Cardiac muscle cell (in vitro differentiated cells and primary cell): Measurements from ENCODE around the gene EIF2S2. TPM values are rescaled to one million over a fixed set of nuclear protein-coding genes. Genes with fewer than 3 reads are reported as not detected.

ENCODE experiments used
- DNase-seq, 2 donors: peaks; one replicate each; pipeline versions ENCODE4 v3.0.0 to v3.0.0-alpha.2; 2010 to 2017; ENCODE audit warnings: low read depth in 1 of 2, low spot score in 1 of 2
- H3K27ac ChIP-seq: fragments of 200-600 bp; sonication (generic); 2 replicates; pipeline ENCODE4 v1.5.1; 2016
- H3K27me3 ChIP-seq: fragments of 200-600 bp; sonication (generic); 2 replicates; pipeline ENCODE4 v1.6.0; 2016; ENCODE audit warnings: control low read depth
- H3K36me3 ChIP-seq: fragments of 200-600 bp; sonication (generic); 2 replicates; pipeline ENCODE4 v1.5.1; 2016; ENCODE audit warnings: control low read depth
- H3K4me1 ChIP-seq: fragments of 200-600 bp; sonication (generic); 2 replicates; pipeline ENCODE4 v1.8.1; 2017; ENCODE audit warnings: low read depth, mild to moderate bottlenecking, mixed run types
- H3K4me3 ChIP-seq: fragments of 200-600 bp; sonication (generic); 2 replicates; pipeline ENCODE4 v1.5.1; 2016; ENCODE audit warnings: mild to moderate bottlenecking
- H3K9me3 ChIP-seq: fragments of 200-600 bp; sonication (generic); 2 replicates; pipeline ENCODE4 v1.5.1; 2017; ENCODE audit warnings: low read depth, mild to moderate bottlenecking, control low read depth
- polyA plus RNA-seq: library from polyadenylated mRNA; unstranded; fragments of >200 nt; fragmentation: Nextera tagmentation; extraction: Ambion mirVana; gene quantifications from 2 replicates; pipeline ENCODE4 v1.2.1, GENCODE V29; 2016
- total RNA-seq: library from RNA; depleted of rRNA; stranded (reverse); fragments of >200 nt; gene quantifications from 2 replicates; pipeline ENCODE4 v1.2.3, GENCODE V29; 2016
- TF ChIP-seq, protein P1 (sequence below): IDR thresholded peaks from 2 replicates; pipeline ENCODE4 v1.5.1; 2012; ENCODE audit warnings: low read depth, mild to moderate bottlenecking, low read length

EIF2S2 gene
- total and polyA plus RNA-seq, 2 experiments from 2014 or later: 42.6 to 43.4 TPM

GRCh38 chr20:34049389-34049788 is 62.7 kb downstream of the EIF2S2 start:
- H3K4me3 ChIP-seq: no peak overlapping the region
- TF ChIP-seq, protein P1, sequence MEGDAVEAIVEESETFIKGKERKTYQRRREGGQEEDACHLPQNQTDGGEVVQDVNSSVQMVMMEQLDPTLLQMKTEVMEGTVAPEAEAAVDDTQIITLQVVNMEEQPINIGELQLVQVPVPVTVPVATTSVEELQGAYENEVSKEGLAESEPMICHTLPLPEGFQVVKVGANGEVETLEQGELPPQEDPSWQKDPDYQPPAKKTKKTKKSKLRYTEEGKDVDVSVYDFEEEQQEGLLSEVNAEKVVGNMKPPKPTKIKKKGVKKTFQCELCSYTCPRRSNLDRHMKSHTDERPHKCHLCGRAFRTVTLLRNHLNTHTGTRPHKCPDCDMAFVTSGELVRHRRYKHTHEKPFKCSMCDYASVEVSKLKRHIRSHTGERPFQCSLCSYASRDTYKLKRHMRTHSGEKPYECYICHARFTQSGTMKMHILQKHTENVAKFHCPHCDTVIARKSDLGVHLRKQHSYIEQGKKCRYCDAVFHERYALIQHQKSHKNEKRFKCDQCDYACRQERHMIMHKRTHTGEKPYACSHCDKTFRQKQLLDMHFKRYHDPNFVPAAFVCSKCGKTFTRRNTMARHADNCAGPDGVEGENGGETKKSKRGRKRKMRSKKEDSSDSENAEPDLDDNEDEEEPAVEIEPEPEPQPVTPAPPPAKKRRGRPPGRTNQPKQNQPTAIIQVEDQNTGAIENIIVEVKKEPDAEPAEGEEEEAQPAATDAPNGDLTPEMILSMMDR: no peak
- H3K27me3 ChIP-seq: no peaks in the 10 kb centered on the region
- H3K27ac ChIP-seq: no peak overlapping the region
- no peaks in the 10 kb centered on the region for H3K9me3 ChIP-seq
- no peaks in the 10 kb centered on the region for H3K36me3 ChIP-seq
- peaks cover 17% of the 10 kb centered on the region for H3K4me1 ChIP-seq
- DNase-seq: no peak

DNA sequence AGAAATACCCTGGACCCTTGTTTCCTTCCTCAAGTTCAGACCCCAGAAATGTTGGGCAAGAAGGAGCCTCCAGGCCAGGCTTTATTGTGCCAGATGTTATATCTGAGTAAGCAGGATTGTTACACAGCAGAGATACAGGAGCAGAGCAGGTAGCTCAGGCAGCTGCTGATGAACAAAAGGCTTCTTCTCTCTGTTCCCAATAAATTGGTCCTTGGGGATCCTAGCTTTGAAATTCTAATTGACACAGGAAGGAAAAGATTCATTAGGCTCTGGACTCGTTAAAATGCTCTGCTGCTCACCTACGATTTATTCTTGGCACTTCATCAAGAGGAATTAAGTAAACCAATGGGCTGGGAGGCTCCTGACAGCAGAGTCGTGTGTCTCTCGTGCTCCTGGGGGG is 64.1 kb downstream of the EIF2S2 start:
- peaks cover 20% of the 10 kb centered on the region for H3K4me1 ChIP-seq
- no peaks in the 10 kb centered on the region for H3K9me3 ChIP-seq
- H3K36me3 ChIP-seq: no peaks in the 10 kb centered on the region
- no peak for DNase-seq
- no peak overlapping the region for H3K27ac ChIP-seq
- H3K27me3 ChIP-seq: no peaks in the 10 kb centered on the region
- TF ChIP-seq, protein P1: no peak
- no peak overlapping the region for H3K4me3 ChIP-seq

DNA sequence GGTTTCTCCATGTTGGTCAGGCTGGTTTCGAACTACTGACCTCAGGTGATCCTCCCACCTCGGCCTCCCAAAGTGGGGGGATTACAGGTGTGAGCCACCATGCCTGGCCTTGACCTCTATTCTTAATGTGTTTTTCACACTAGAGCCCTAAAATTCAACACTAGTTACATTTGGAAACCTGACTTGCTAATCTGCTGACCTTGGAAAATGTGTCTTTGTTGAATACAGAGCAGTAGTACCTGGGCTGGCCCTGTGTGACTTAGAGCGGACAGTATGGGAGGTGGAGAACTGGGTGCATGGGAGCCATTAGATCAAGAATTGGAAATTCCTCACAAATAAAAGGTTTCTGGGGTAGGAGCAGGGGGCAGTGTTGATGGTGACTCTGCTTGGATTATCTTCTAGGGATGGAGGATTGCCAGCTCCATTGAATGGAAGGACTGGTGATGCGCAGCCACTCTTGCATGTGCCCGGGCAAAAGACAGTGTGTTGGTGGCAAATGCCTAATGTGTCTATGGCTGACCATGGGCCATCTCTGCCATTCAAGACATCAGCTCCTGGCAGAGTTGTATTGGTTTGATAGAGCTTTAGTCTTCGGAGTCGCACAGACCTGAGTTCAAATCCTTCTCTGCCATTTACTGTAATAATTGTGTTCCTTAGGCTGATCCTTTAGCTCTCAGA is 64.9 kb downstream of the EIF2S2 start:
- Histone ChIP-seq H3K27me3 (no peaks in the 10 kb centered on the region), H3K9me3 (no peaks in the 10 kb centered on the region), H3K4me1 (peaks cover 28% of the 10 kb centered on the region), H3K36me3 (no peaks in the 10 kb centered on the region), H3K27ac (no peak overlapping the region), H3K4me3 (no peak overlapping the region)
- TF ChIP-seq, protein P1: no peak
- no peak for DNase-seq

GRCh38 chr20:34045930-34046725 is 65.9 kb downstream of the EIF2S2 start:
- no peaks in the 10 kb centered on the region for H3K36me3 ChIP-seq
- no peaks in the 10 kb centered on the region for H3K9me3 ChIP-seq
- no peak overlapping the region for H3K4me3 ChIP-seq
- no peak for DNase-seq
- TF ChIP-seq, protein P1: no peak
- no peak overlapping the region for H3K27ac ChIP-seq
- H3K4me1 ChIP-seq: peaks cover 38% of the 10 kb centered on the region
- H3K27me3 ChIP-seq: no peaks in the 10 kb centered on the region

DNA sequence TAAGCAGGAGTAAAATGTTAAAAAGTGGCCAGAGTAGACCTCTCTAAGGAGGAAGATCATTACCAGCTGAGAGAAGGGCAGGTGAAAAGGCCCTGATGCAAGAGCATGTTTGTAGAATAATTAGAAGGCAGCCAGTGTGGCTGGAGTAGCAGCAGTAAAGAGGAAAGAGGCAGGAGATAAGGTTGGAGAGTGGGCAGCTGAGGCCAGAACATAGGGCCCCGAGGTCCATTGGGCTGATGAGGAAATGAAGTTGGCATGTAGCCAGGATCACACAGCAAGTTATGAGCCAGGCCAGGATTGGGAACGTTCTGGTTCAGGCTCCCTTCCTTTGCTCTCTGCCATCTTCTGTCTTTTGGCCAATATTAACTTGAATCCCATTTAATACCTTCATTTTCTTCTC is 66.7 kb downstream of the EIF2S2 start:
- Histone ChIP-seq H3K27ac (no peak overlapping the region), H3K4me1 (peaks cover 46% of the 10 kb centered on the region), H3K36me3 (no peaks in the 10 kb centered on the region), H3K9me3 (no peaks in the 10 kb centered on the region), H3K4me3 (no peak overlapping the region), H3K27me3 (no peaks in the 10 kb centered on the region)
- DNase-seq: peak; percentile 64 to 82
- TF ChIP-seq, protein P1: no peak
